HepG2 (cell line): ENCODE data around the gene HCFC1R1. TPM values are rescaled to one million over a fixed set of nuclear protein-coding genes. Genes with fewer than 3 reads are reported as not detected.
A peak's percentile ranks its signal among the peaks of the same experiment; 100 is the strongest.

Source experiments
- GATA4 ChIP-seq: sonication (generic); IDR thresholded peaks from 2 replicates; pipeline ENCODE4 v1.6.1; 2016; ENCODE audit warnings: antibody characterized with exemption, low read depth, borderline replicate concordance
- HHEX ChIP-seq: IDR thresholded peaks from 2 replicates; pipeline ENCODE4 v1.6.1; 2016; ENCODE audit warnings: control low read depth
- MAFK ChIP-seq, 2 experiments: IDR thresholded peaks in 1 of 2; conservative IDR thresholded peaks in 1 of 2; 2 replicates each; pipeline ENCODE4 v1.6.1; 2011; ENCODE audit warnings: improper control_type of control experiment in 2 of 2, low read length in 2 of 2
- MAZ ChIP-seq, 2 experiments: sonication (generic) in 1 of 2; formaldehyde crosslinking in 1 of 2; IDR thresholded peaks; 2 replicates each; pipeline versions ENCODE4 v1.5.0 to v1.6.1; 2012 to 2020; ENCODE audit warnings: low read depth in 2 of 2, mild to moderate bottlenecking in 2 of 2, borderline replicate concordance in 1 of 2, improper control_type of control experiment in 1 of 2, low read length in 1 of 2, missing genetic modification reagents in 1 of 2, moderate library complexity in 1 of 2
- SMAD1 ChIP-seq: sonication (generic); formaldehyde crosslinking; IDR thresholded peaks from 2 replicates; pipeline ENCODE4 v1.4.0; 2020; ENCODE audit warnings: missing genetic modification reagents, low read depth, mild to moderate bottlenecking, borderline replicate concordance
- SRSF4 ChIP-seq: fragments of 200-400 bp; formaldehyde crosslinking; IDR thresholded peaks from one replicate; pipeline ENCODE4 v1.6.1; 2018; ENCODE audit warnings: mild to moderate bottlenecking, low read depth, low read length, moderate library complexity; ENCODE audit not compliant: poor library complexity, severe bottlenecking
- XRCC5 ChIP-seq: fragments of 200-400 bp; formaldehyde crosslinking; optimal IDR thresholded peaks from 2 replicates; pipeline ENCODE3; 2017; ENCODE audit warnings: mild to moderate bottlenecking, low read length
- ZBTB38 ChIP-seq: sonication (generic); formaldehyde crosslinking; IDR thresholded peaks from 2 replicates; pipeline ENCODE4 v1.5.1; 2020; ENCODE audit warnings: mild to moderate bottlenecking, missing genetic modification reagents
- ZNF235 ChIP-seq: sonication (generic); formaldehyde crosslinking; IDR thresholded peaks from 2 replicates; pipeline ENCODE4 v1.8.1; 2023; ENCODE audit warnings: mild to moderate bottlenecking, missing genetic modification reagents, borderline replicate concordance
- ZNF547 ChIP-seq: sonication (generic); formaldehyde crosslinking; IDR thresholded peaks from 2 replicates; pipeline ENCODE4 v1.5.1; 2020; ENCODE audit warnings: mild to moderate bottlenecking, missing genetic modification reagents
- ZNF614 ChIP-seq: IDR thresholded peaks from 2 replicates; pipeline ENCODE4 v1.6.1; 2018; ENCODE audit warnings: missing biosample characterization, missing genetic modification reagents, inconsistent platforms, borderline replicate concordance
- ZNF749 ChIP-seq: sonication (generic); formaldehyde crosslinking; IDR thresholded peaks from 2 replicates; pipeline ENCODE4 v1.8.0; 2022; ENCODE audit warnings: mild to moderate bottlenecking, missing genetic modification reagents, moderate library complexity, borderline replicate concordance
- ZSCAN20 ChIP-seq: sonication (generic); formaldehyde crosslinking; IDR thresholded peaks from 2 replicates; pipeline ENCODE4 v1.4.0; 2020; ENCODE audit warnings: missing genetic modification reagents, mild to moderate bottlenecking, borderline replicate concordance
- polyA plus RNA-seq, 8 experiments: library from polyadenylated mRNA; depleted of rRNA in 3 of 8; stranded (reverse) in 7 of 8; unstranded in 1 of 8; fragments of >200 nt; fragmentation: Illumina TruSeq in 4 of 8; extraction: Trizol in 4 of 8; gene quantifications; 2 replicates each; pipeline versions ENCODE4 v1.2.1 to v1.2.3, GENCODE V29; 2011 to 2016; ENCODE audit warnings: low read depth in 4 of 8, missing spikeins in 1 of 8, mixed read lengths in 1 of 8; ENCODE audit not compliant: insufficient read depth in 1 of 8
- total RNA-seq, 5 experiments: library from RNA; depleted of rRNA; stranded (reverse); fragments of >200 nt; fragmentation: Illumina TruSeq; extraction: Trizol; gene quantifications; 2 replicates each; pipeline ENCODE4 v1.2.3, GENCODE V29; 2016; ENCODE audit warnings: low read depth in 1 of 5
- TF ChIP-seq, protein P1 (sequence below): sonication (generic); formaldehyde crosslinking; IDR thresholded peaks from 2 replicates; pipeline ENCODE4 v1.5.1; 2020; ENCODE audit warnings: mild to moderate bottlenecking, missing genetic modification reagents, moderate library complexity
- TF ChIP-seq, protein P2 (sequence below): sonication (generic); formaldehyde crosslinking; IDR thresholded peaks from 2 replicates; pipeline ENCODE4 v1.5.1; 2020; ENCODE audit warnings: mild to moderate bottlenecking, missing genetic modification reagents, moderate library complexity
- TF ChIP-seq, protein P3 (sequence below): sonication (generic); formaldehyde crosslinking; IDR thresholded peaks from 2 replicates; pipeline ENCODE4 v1.8.1; 2022; ENCODE audit warnings: low read depth, mild to moderate bottlenecking, missing genetic modification reagents
- TF ChIP-seq, protein P4 (sequence below): IDR thresholded peaks from 2 replicates; pipeline ENCODE4 v1.6.1; 2016; ENCODE audit warnings: missing biosample characterization, missing genetic modification reagents, low read depth

Gene HCFC1R1
- total and polyA plus RNA-seq, 2 of the 13 experiments (the other 11 are each of a cell fraction or from before 2014, with no cell fraction given), result 13.8 to 16.1 TPM

DNA sequence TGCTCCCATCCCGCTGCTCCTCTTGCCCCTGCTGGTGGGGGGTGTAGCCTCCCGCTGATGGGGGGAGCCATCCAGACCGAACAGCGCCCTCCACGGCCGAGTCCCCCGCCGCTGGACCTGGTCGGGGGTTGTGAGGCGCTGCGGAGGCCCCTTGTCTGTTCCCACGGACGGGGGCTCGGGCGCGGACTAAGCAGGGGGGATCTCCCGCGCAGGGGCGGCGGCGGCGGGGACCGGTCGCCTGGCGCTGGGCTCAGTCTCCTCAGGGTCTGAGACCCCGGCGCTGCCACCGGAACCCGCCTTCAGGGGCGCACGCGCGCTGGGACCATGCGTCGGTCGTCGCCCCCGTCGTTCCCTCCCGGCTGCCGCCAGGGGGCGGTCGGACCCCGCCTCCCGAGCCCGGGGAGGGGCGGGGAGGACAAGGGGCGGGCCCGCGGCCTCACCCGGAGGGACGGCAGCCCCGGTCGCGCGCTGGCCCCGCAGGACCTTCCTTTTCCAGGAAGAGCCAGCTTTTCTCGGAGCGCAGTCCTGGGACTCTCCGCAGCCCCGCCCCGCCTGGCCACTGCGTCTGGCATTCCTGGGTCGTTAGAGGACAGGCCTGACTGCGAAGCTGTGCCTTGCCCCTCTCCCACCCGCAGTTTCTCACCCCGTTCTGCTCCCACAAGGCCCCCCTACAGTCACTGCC, 35.4 kb upstream of the HCFC1R1 start (continued):
- no peak for TF ChIP-seq MAFK (conservative IDR thresholded peaks at IDR 0.05 in 1 of 2, IDR thresholded peaks at IDR 0.05 in 1 of 2; ENCODE audit: low read length in 2 of 2)
- peak; percentile 73 for TF ChIP-seq ZNF547 (CRISPR knock-in tag)
- TF ChIP-seq, protein P1, sequence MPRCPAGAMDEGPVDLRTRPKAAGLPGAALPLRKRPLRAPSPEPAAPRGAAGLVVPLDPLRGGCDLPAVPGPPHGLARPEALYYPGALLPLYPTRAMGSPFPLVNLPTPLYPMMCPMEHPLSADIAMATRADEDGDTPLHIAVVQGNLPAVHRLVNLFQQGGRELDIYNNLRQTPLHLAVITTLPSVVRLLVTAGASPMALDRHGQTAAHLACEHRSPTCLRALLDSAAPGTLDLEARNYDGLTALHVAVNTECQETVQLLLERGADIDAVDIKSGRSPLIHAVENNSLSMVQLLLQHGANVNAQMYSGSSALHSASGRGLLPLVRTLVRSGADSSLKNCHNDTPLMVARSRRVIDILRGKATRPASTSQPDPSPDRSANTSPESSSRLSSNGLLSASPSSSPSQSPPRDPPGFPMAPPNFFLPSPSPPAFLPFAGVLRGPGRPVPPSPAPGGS (CRISPR knock-in tag), result peak; percentile 52; the same call in 1 of the 2 replicates
- TF ChIP-seq, protein P2, sequence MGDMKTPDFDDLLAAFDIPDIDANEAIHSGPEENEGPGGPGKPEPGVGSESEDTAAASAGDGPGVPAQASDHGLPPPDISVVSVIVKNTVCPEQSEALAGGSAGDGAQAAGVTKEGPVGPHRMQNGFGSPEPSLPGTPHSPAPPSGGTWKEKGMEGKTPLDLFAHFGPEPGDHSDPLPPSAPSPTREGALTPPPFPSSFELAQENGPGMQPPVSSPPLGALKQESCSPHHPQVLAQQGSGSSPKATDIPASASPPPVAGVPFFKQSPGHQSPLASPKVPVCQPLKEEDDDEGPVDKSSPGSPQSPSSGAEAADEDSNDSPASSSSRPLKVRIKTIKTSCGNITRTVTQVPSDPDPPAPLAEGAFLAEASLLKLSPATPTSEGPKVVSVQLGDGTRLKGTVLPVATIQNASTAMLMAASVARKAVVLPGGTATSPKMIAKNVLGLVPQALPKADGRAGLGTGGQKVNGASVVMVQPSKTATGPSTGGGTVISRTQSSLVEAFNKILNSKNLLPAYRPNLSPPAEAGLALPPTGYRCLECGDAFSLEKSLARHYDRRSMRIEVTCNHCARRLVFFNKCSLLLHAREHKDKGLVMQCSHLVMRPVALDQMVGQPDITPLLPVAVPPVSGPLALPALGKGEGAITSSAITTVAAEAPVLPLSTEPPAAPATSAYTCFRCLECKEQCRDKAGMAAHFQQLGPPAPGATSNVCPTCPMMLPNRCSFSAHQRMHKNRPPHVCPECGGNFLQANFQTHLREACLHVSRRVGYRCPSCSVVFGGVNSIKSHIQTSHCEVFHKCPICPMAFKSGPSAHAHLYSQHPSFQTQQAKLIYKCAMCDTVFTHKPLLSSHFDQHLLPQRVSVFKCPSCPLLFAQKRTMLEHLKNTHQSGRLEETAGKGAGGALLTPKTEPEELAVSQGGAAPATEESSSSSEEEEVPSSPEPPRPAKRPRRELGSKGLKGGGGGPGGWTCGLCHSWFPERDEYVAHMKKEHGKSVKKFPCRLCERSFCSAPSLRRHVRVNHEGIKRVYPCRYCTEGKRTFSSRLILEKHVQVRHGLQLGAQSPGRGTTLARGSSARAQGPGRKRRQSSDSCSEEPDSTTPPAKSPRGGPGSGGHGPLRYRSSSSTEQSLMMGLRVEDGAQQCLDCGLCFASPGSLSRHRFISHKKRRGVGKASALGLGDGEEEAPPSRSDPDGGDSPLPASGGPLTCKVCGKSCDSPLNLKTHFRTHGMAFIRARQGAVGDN, result peak; percentile 83
- TF ChIP-seq MAZ (IDR thresholded peaks at IDR 0.05; ENCODE audit: borderline replicate concordance, low read depth, low read length), result peak; percentile 65; the same call in 1 of the 2 replicates
- TF ChIP-seq MAZ (CRISPR knock-in tag; IDR thresholded peaks at IDR 0.05; ENCODE audit: low read depth), result peak; percentile 99
- TF ChIP-seq, protein P3, sequence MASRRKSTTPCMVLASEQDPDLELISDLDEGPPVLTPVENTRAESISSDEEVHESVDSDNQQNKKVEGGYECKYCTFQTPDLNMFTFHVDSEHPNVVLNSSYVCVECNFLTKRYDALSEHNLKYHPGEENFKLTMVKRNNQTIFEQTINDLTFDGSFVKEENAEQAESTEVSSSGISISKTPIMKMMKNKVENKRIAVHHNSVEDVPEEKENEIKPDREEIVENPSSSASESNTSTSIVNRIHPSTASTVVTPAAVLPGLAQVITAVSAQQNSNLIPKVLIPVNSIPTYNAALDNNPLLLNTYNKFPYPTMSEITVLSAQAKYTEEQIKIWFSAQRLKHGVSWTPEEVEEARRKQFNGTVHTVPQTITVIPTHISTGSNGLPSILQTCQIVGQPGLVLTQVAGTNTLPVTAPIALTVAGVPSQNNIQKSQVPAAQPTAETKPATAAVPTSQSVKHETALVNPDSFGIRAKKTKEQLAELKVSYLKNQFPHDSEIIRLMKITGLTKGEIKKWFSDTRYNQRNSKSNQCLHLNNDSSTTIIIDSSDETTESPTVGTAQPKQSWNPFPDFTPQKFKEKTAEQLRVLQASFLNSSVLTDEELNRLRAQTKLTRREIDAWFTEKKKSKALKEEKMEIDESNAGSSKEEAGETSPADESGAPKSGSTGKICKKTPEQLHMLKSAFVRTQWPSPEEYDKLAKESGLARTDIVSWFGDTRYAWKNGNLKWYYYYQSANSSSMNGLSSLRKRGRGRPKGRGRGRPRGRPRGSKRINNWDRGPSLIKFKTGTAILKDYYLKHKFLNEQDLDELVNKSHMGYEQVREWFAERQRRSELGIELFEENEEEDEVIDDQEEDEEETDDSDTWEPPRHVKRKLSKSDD (CRISPR knock-in tag), result peak; percentile 88
- peak; percentile 91; the same call in 1 of the 2 replicates for TF ChIP-seq SMAD1 (CRISPR knock-in tag)
- peak; percentile 63; the same call in 1 of the 2 replicates for TF ChIP-seq ZNF614
- TF ChIP-seq GATA4, result peak; percentile 43; the same call in 1 of the 2 replicates
- TF ChIP-seq ZNF235 (CRISPR knock-in tag), result peak; percentile 89; the same call in 1 of the 2 replicates
- peak; percentile 71; the same call in 1 of the 2 replicates for TF ChIP-seq ZNF749 (CRISPR knock-in tag)
- TF ChIP-seq SRSF4, result no peak
- 0 out of 2 replicates have a peak, but pooled peaks have one; percentile 50 for TF ChIP-seq ZSCAN20
- TF ChIP-seq XRCC5, result peak; percentile 25
- peak; percentile 65; the same call in 1 of the 2 replicates for TF ChIP-seq ZBTB38
- no peak for TF ChIP-seq HHEX (CRISPR knock-in tag)
- TF ChIP-seq, protein P4, sequence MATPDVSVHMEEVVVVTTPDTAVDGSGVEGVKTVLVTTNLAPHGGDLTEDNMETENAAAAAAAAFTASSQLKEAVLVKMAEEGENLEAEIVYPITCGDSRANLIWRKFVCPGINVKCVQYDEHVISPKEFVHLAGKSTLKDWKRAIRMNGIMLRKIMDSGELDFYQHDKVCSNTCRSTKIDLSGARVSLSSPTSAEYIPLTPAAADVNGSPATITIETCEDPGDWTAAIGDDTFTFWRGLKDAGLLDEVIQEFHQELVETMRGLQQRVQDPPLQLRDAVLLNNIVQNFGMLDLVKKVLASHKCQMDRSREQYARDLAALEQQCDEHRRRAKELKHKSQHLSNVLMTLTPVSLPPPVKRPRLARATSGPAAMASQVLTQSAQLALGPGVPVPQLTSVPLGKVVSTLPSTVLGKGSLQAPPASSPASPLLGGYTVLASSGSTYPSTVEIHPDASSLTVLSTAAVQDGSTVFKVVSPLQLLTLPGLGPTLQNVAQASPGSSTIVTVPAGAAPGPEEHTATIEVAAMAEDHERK, result no peak
